ENCODE results near the gene DFFA.

- TF ChIP-seq CTCF (IDR thresholded peaks at IDR 0.05), result no peak
- TF ChIP-seq POLR2AphosphoS5 (IDR thresholded peaks at IDR 0.05), result no peak
- TF ChIP-seq POLR2A (IDR thresholded peaks at IDR 0.05), result no peak
Measured at GRCh38 chr1:10429868-10430215, 42.5 kb downstream of the DFFA start.

All from breast epithelium (tissue), 3 donors.